ENCODE measurements around the gene PIK3R4.

PIK3R4 gene

DNA sequence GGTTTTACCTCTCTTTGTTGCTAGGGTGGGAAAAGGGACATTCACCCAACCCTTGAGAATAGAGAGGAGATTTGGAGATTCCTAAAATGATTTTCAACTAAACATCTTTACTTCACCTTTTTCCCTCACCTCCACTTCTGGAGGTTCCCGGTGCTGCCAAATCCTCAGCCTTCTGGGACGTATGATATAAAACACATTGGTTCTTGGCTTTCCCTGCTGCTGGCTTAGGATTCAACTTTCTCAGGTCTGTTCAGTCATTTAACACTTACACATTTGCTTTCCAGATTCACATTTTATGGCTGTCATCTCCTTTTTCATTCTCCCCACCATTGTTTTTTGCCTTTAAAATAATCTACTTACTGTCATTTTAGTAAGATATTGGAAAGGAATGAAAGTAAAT lies 106.6 kb downstream of the PIK3R4 start:
- no peak for DNase-seq (ENCODE audit: low read depth)

DNA sequence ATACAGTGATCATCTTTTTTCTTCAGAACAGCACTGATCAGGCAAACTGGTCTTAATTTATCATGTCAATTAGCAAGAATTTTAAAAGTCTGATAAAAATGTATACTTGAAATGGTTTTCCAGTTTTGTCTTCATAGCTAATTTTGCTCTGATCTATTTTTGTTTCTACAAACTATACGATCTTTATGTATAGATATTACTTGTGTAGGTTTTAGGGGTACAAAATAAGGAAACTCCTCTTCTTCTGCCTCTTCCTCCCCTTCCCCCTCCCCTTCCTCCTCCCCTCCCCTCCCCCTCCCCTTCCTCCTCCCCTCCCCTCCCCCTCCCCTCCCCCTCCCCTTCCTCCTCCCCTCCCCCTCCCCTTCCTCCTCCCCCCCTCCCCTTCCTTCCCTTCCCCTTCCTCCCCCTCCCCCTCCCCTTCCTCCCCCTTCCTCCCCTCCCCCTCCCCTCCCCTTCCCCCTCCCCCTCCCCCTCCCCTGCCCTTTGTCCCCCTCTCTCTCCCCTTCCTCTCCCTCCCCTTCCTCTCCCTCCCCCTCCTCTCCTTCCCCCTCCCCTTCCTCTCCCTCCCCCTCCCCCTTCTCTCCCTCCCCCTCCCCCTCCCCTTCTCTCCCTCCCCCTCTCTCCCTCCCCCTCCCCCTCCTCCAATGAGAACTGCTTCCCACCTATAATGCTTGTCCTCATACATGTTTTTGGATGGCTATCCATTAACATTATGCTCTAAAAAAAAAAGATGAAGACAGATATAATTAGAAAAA lies 110.0 kb downstream of the PIK3R4 start:
- no peak for DNase-seq (ENCODE audit: low read depth)

- no peak for DNase-seq (ENCODE audit: low read depth)
These were observed 110.7 kb downstream of the PIK3R4 start for GRCh38 chr3:130635978-130636377.

GRCh38 chr3:130635285-130635684 lies 111.3 kb downstream of the PIK3R4 start:
- DNase-seq (ENCODE audit: low read depth), result no peak
